Measurements from ENCODE around the gene SYPL2.
A peak's percentile ranks its signal among the peaks of the same experiment; 100 is the strongest.
"Not testable (repeated sequence)": the region's sequence is repeated elsewhere in the genome, so short reads cannot be mapped to it uniquely, and the experiment has no call there.

The SYPL2 gene

GRCh38 chr1:109466452-109467300 lies at the start of gene SYPL2:
Gene SYPL2 (plus strand): TSS chr1:109466546. CDS start chr1:109466844, 298 bp downstream.
- DNase-seq: no peak

GRCh38 chr1:109423498-109423897 lies 42.8 kb upstream of the SYPL2 start:
- no peak for DNase-seq

GRCh38 chr1:109425391-109426280 lies 40.7 kb upstream of the SYPL2 start:
- DNase-seq: no peak

GRCh38 chr1:109426281-109427170 lies 39.8 kb upstream of the SYPL2 start, which contains the start of gene PSMA5:
Gene PSMA5 (minus strand): TSS chr1:109426448. CDS start chr1:109426330, 118 bp downstream.
- DNase-seq: peak; percentile 98

- no peak for DNase-seq
These were observed 39.2 kb upstream of the SYPL2 start for GRCh38 chr1:109427171-109427467.

- peak; percentile 57 for DNase-seq
These were observed 34.0 kb upstream of the SYPL2 start for GRCh38 chr1:109432336-109432735.

- no peak for DNase-seq
These were observed 33.0 kb upstream of the SYPL2 start for GRCh38 chr1:109433322-109433721.

- no peak for DNase-seq
These were observed 31.9 kb upstream of the SYPL2 start for GRCh38 chr1:109434484-109434883.

- no peak for DNase-seq
These were observed 27.5 kb upstream of the SYPL2 start for GRCh38 chr1:109438798-109439297.

- no peak for DNase-seq
These were observed 25.3 kb upstream of the SYPL2 start for GRCh38 chr1:109441069-109441468.

- no peak for DNase-seq
These were observed 22.9 kb upstream of the SYPL2 start for GRCh38 chr1:109443476-109443875.

- DNase-seq: no peak
These were observed 22.0 kb upstream of the SYPL2 start for GRCh38 chr1:109444346-109444745.

GRCh38 chr1:109445949-109446695 lies 20.2 kb upstream of the SYPL2 start:
- not testable (repeated sequence) for DNase-seq

- DNase-seq: no peak
These were observed 18.8 kb upstream of the SYPL2 start for GRCh38 chr1:109447524-109447923.

GRCh38 chr1:109454497-109455133 lies 11.7 kb upstream of the SYPL2 start:
- no peak for DNase-seq

GRCh38 chr1:109457819-109458218 lies 8.5 kb upstream of the SYPL2 start:
- DNase-seq: no peak

GRCh38 chr1:109466125-109466451 lies 258 bp upstream of the SYPL2 start:
- DNase-seq: no peak

- DNase-seq: no peak
These were observed 993 bp downstream of the SYPL2 start for GRCh38 chr1:109467301-109467777.

GRCh38 chr1:109468061-109468460 lies 1.7 kb downstream of the SYPL2 start:
- DNase-seq: no peak

- DNase-seq: no peak
These were observed 2.6 kb downstream of the SYPL2 start for GRCh38 chr1:109468903-109469302.

- no peak for DNase-seq
These were observed 3.9 kb downstream of the SYPL2 start for GRCh38 chr1:109470245-109470644.

Measured in NCI-H446 treated with DMSO at 0.1 percent for 48 hours (cell line).